Measurements from ENCODE around the gene CIROP. TPM values are rescaled to one million over a fixed set of nuclear protein-coding genes. Genes with fewer than 3 reads are reported as not detected.

The CIROP gene
- 0.15 TPM in 1 of 2 replicates, not detected in the other for total RNA-seq
- polyA plus RNA-seq, result not detected in 2 replicates

- DNase-seq (ENCODE audit: low read depth in 1 of 2, low spot score in 1 of 2), result no peak
- H3K27me3 ChIP-seq, result no peaks in the 10 kb centered on the region
- H3K4me3 ChIP-seq, result no peak within 1 kb of the TSS
- H3K4me1 ChIP-seq (ENCODE audit: low read depth), result peaks cover 4% of the 10 kb centered on the region
- H3K36me3 ChIP-seq, result no peaks in the 10 kb centered on the region
- H3K27ac ChIP-seq, result no peak within 1 kb of the TSS
- TF ChIP-seq CTCF (IDR thresholded peaks at IDR 0.05; ENCODE audit: low read depth, low read length), result no peak
- no peaks in the 10 kb centered on the region for H3K9me3 ChIP-seq (ENCODE audit: low read depth)
These were observed at the start of gene CIROP for GRCh38 chr14:23104591-23105347. TSS of gene CIROP (minus strand) at chr14:23104989. CDS start at chr14:23104920, 69 bp downstream.

- Histone ChIP-seq H3K4me1 (ENCODE audit: low read depth) (peaks cover 17% of the 10 kb centered on the region), H3K27ac (peak overlapping the region; percentile 62), H3K4me3 (no peak overlapping the region), H3K36me3 (no peaks in the 10 kb centered on the region), H3K27me3 (no peaks in the 10 kb centered on the region), H3K9me3 (ENCODE audit: low read depth) (no peaks in the 10 kb centered on the region)
- peak; percentile 43 to 97 for DNase-seq (ENCODE audit: low read depth in 1 of 2, low spot score in 1 of 2)
- TF ChIP-seq CTCF (IDR thresholded peaks at IDR 0.05; ENCODE audit: low read depth, low read length), result no peak
These were observed 49.3 kb upstream of the CIROP start for GRCh38 chr14:23153851-23154796.

- Histone ChIP-seq H3K4me1 (ENCODE audit: low read depth) (peaks cover 17% of the 10 kb centered on the region), H3K36me3 (no peaks in the 10 kb centered on the region), H3K4me3 (no peak overlapping the region), H3K27ac (no peak overlapping the region), H3K27me3 (no peaks in the 10 kb centered on the region), H3K9me3 (ENCODE audit: low read depth) (no peaks in the 10 kb centered on the region)
- no peak for TF ChIP-seq CTCF (IDR thresholded peaks at IDR 0.05; ENCODE audit: low read depth, low read length)
- no peak for DNase-seq (ENCODE audit: low read depth in 1 of 2, low spot score in 1 of 2)
These were observed 46.6 kb upstream of the CIROP start for GRCh38 chr14:23151342-23151741.

GRCh38 chr14:23149745-23150144 lies 45.0 kb upstream of the CIROP start:
- Histone ChIP-seq H3K36me3 (no peaks in the 10 kb centered on the region), H3K27ac (no peak overlapping the region), H3K4me3 (no peak overlapping the region), H3K4me1 (ENCODE audit: low read depth) (peaks cover 8% of the 10 kb centered on the region), H3K9me3 (ENCODE audit: low read depth) (no peaks in the 10 kb centered on the region), H3K27me3 (no peaks in the 10 kb centered on the region)
- no peak for DNase-seq (ENCODE audit: low read depth in 1 of 2, low spot score in 1 of 2)
- TF ChIP-seq CTCF (IDR thresholded peaks at IDR 0.05; ENCODE audit: low read depth, low read length), result no peak

- TF ChIP-seq CTCF (IDR thresholded peaks at IDR 0.05; ENCODE audit: low read depth, low read length), result no peak
- DNase-seq (ENCODE audit: low read depth in 1 of 2, low spot score in 1 of 2), result peak in 1 of 2 donors; percentile 68
- H3K27me3 ChIP-seq, result no peaks in the 10 kb centered on the region
These were observed 43.9 kb upstream of the CIROP start for GRCh38 chr14:23148591-23149249.

More at GRCh38 chr14:23148591-23149249, 43.9 kb upstream of the CIROP start:
- no peaks in the 10 kb centered on the region for H3K36me3 ChIP-seq
- no peak overlapping the region for H3K27ac ChIP-seq
- H3K9me3 ChIP-seq (ENCODE audit: low read depth), result no peaks in the 10 kb centered on the region
- H3K4me3 ChIP-seq, result no peak overlapping the region
- H3K4me1 ChIP-seq (ENCODE audit: low read depth), result no peaks in the 10 kb centered on the region
